ENCODE measurements around the gene ENTHD1.

Gene ENTHD1

GRCh38 chr22:39910876-39911613 is 17.5 kb upstream of the ENTHD1 start:
- no peaks in the 10 kb centered on the region for H3K36me3 ChIP-seq
- H3K9me3 ChIP-seq: no peaks in the 10 kb centered on the region
- no peak overlapping the region for H3K4me3 ChIP-seq
- no peak overlapping the region for H3K27ac ChIP-seq
- peaks cover 0 to 37% of the 10 kb centered on the region in 2 donors for H3K27me3 ChIP-seq
- H3K4me1 ChIP-seq: no peaks in the 10 kb centered on the region
- TF ChIP-seq, protein P1, sequence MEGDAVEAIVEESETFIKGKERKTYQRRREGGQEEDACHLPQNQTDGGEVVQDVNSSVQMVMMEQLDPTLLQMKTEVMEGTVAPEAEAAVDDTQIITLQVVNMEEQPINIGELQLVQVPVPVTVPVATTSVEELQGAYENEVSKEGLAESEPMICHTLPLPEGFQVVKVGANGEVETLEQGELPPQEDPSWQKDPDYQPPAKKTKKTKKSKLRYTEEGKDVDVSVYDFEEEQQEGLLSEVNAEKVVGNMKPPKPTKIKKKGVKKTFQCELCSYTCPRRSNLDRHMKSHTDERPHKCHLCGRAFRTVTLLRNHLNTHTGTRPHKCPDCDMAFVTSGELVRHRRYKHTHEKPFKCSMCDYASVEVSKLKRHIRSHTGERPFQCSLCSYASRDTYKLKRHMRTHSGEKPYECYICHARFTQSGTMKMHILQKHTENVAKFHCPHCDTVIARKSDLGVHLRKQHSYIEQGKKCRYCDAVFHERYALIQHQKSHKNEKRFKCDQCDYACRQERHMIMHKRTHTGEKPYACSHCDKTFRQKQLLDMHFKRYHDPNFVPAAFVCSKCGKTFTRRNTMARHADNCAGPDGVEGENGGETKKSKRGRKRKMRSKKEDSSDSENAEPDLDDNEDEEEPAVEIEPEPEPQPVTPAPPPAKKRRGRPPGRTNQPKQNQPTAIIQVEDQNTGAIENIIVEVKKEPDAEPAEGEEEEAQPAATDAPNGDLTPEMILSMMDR (IDR thresholded peaks at IDR 0.05): no peak
- intact Hi-C loops (cut with DNase I; ENCODE audit: low total_unique reads): no loop called here
- no peak for DNase-seq

- H3K27me3 ChIP-seq: peaks cover 0 to 36% of the 10 kb centered on the region in 2 donors
- H3K4me1 ChIP-seq: no peaks in the 10 kb centered on the region
- DNase-seq: no peak
- intact Hi-C loops (cut with DNase I; ENCODE audit: low total_unique reads): no loop called here
- no peaks in the 10 kb centered on the region for H3K36me3 ChIP-seq
- no peaks in the 10 kb centered on the region for H3K9me3 ChIP-seq
- H3K27ac ChIP-seq: no peak overlapping the region
- H3K4me3 ChIP-seq: no peak overlapping the region
- TF ChIP-seq, protein P1 (IDR thresholded peaks at IDR 0.05): no peak
These were observed 15.2 kb upstream of the ENTHD1 start for GRCh38 chr22:39908737-39909136.

GRCh38 chr22:39908136-39908535 is 14.6 kb upstream of the ENTHD1 start:
- intact Hi-C loops (cut with DNase I; ENCODE audit: low total_unique reads): no loop called here
- peaks cover 0 to 35% of the 10 kb centered on the region in 2 donors for H3K27me3 ChIP-seq
- H3K4me3 ChIP-seq: no peak overlapping the region

GRCh38 chr22:39907605-39908097 is 14.1 kb upstream of the ENTHD1 start:
- no peak for DNase-seq
- no peak overlapping the region for H3K27ac ChIP-seq
- H3K36me3 ChIP-seq: no peaks in the 10 kb centered on the region
- H3K4me1 ChIP-seq: no peaks in the 10 kb centered on the region
- no peaks in the 10 kb centered on the region for H3K9me3 ChIP-seq
- intact Hi-C loops (cut with DNase I; ENCODE audit: low total_unique reads): no loop called here
- TF ChIP-seq, protein P1 (IDR thresholded peaks at IDR 0.05): no peak
- peaks cover 0 to 32% of the 10 kb centered on the region in 2 donors for H3K27me3 ChIP-seq
- H3K4me3 ChIP-seq: no peak overlapping the region

More at GRCh38 chr22:39908136-39908535, 14.6 kb upstream of the ENTHD1 start:
- no peaks in the 10 kb centered on the region for H3K9me3 ChIP-seq
- no peak for DNase-seq
- H3K27ac ChIP-seq: no peak overlapping the region
- TF ChIP-seq, protein P1 (IDR thresholded peaks at IDR 0.05): no peak
- H3K4me1 ChIP-seq: no peaks in the 10 kb centered on the region
- H3K36me3 ChIP-seq: no peaks in the 10 kb centered on the region

- H3K4me3 ChIP-seq: no peak overlapping the region
- H3K4me1 ChIP-seq: no peaks in the 10 kb centered on the region
- H3K36me3 ChIP-seq: no peaks in the 10 kb centered on the region
- H3K27ac ChIP-seq: no peak overlapping the region
- intact Hi-C loops (cut with DNase I; ENCODE audit: low total_unique reads): no loop called here
- H3K27me3 ChIP-seq: peaks cover 0 to 26% of the 10 kb centered on the region in 2 donors
- H3K9me3 ChIP-seq: no peaks in the 10 kb centered on the region
- DNase-seq: no peak
- TF ChIP-seq, protein P1 (IDR thresholded peaks at IDR 0.05): no peak
These were observed 13.5 kb upstream of the ENTHD1 start for GRCh38 chr22:39907047-39907446.

Measured in tibial artery (tissue), 4 donors.